Naive B cell (primary cell): ENCODE results near the gene TNK1. TPM values are rescaled to one million over a fixed set of nuclear protein-coding genes. Genes with fewer than 3 reads are reported as not detected.
A peak's percentile ranks its signal among the peaks of the same experiment; 100 is the strongest.
"Not testable (repeated sequence)": the region's sequence is repeated elsewhere in the genome, so short reads cannot be mapped to it uniquely, and the experiment has no call there.

Experiments
- ATAC-seq, 2 donors: fragments of 150-1000 bp; cut with Tn5 transposase; 2 replicates each; pipeline ENCODE4 v1.10.0; 2021; ENCODE audit warnings: low read depth in 2 of 2, mild to moderate bottlenecking in 2 of 2, moderate library complexity in 2 of 2
- DNase-seq: peaks from one replicate; pipeline ENCODE4 v3.0.0; 2022
- H3K27ac Mint-ChIP-seq, 6 donors: one replicate each; pipeline ENCODE4 v1.8.0; 2020 to 2022; ENCODE audit warnings: mild to moderate bottlenecking in 6 of 6, mixed read lengths in 6 of 6, moderate library complexity in 5 of 6, inconsistent platforms in 2 of 6
- H3K27me3 Mint-ChIP-seq, 3 donors: one replicate each; pipeline ENCODE4 v1.8.0; 2021 to 2022; ENCODE audit warnings: mixed read lengths in 3 of 3, mild to moderate bottlenecking in 1 of 3
- H3K36me3 Mint-ChIP-seq, 2 donors: one replicate each; pipeline ENCODE4 v1.8.0; 2020 to 2022; ENCODE audit warnings: mixed read lengths in 2 of 2, inconsistent platforms in 1 of 2, mild to moderate bottlenecking in 1 of 2
- H3K4me1 Mint-ChIP-seq, 3 donors: one replicate each; pipeline ENCODE4 v1.8.0; 2020 to 2022; ENCODE audit warnings: mixed read lengths in 3 of 3, inconsistent platforms in 1 of 3, mild to moderate bottlenecking in 1 of 3, moderate library complexity in 1 of 3
- H3K4me3 Mint-ChIP-seq, 8 donors: one replicate each; pipeline ENCODE4 v1.8.0; 2020 to 2022; ENCODE audit warnings: mild to moderate bottlenecking in 8 of 8, mixed read lengths in 8 of 8, moderate library complexity in 8 of 8, inconsistent platforms in 2 of 8
- H3K9me3 Mint-ChIP-seq, 7 donors: one replicate each; pipeline ENCODE4 v1.8.0; 2020 to 2022; ENCODE audit warnings: mixed read lengths in 7 of 7, mild to moderate bottlenecking in 5 of 7, inconsistent platforms in 2 of 7, moderate library complexity in 1 of 7
- polyA plus RNA-seq, 6 donors: library from polyadenylated mRNA; unstranded; fragments of 300-500 nt; fragmentation: Illumina TruSeq; gene quantifications; one replicate each; pipeline ENCODE4 v1.2.3, GENCODE V29; 2021; ENCODE audit warnings: low read depth in 6 of 6

Gene TNK1
- polyA plus RNA-seq, 6 donors from 2014 or later, result 1.2 to 4.2 (median 2.5) TPM

- no peaks in the 10 kb centered on the region for H3K9me3 Mint-ChIP-seq
- peak overlapping the region in 2 of 8 donors; percentile 6 to 25 for H3K4me3 Mint-ChIP-seq
- peaks cover 0 to 3% (median 0%) of the 10 kb centered on the region in 3 donors for H3K4me1 Mint-ChIP-seq
- ATAC-seq, result no peak
- no peak overlapping the region for H3K27ac Mint-ChIP-seq
- DNase-seq, result no peak
- H3K27me3 Mint-ChIP-seq, result peaks cover 3 to 29% (median 8%) of the 10 kb centered on the region in 3 donors
- H3K36me3 Mint-ChIP-seq, result no peaks in the 10 kb centered on the region
Observed at GRCh38 chr17:7361906-7362305, 19.0 kb upstream of the TNK1 start.

- no peak for ATAC-seq
- DNase-seq, result no peak
- no peaks in the 10 kb centered on the region for H3K9me3 Mint-ChIP-seq
- H3K36me3 Mint-ChIP-seq, result no peaks in the 10 kb centered on the region
- H3K27ac Mint-ChIP-seq, result no peak overlapping the region
- peaks cover 0 to 3% (median 2%) of the 10 kb centered on the region in 3 donors for H3K4me1 Mint-ChIP-seq
- H3K4me3 Mint-ChIP-seq, result no peak overlapping the region
- H3K27me3 Mint-ChIP-seq, result peaks cover 3 to 29% (median 8%) of the 10 kb centered on the region in 3 donors
Observed at GRCh38 chr17:7363311-7363710, 17.6 kb upstream of the TNK1 start.

- not testable (repeated sequence) for H3K4me1 Mint-ChIP-seq, H3K9me3 Mint-ChIP-seq, H3K27ac Mint-ChIP-seq
Observed at GRCh38 chr17:7365963-7366362, 14.9 kb upstream of the TNK1 start.

GRCh38 chr17:7367083-7367482 is 13.8 kb upstream of the TNK1 start:
- H3K4me1 Mint-ChIP-seq, result peaks cover 2 to 8% (median 3%) of the 10 kb centered on the region in 3 donors
- H3K27me3 Mint-ChIP-seq, result peaks cover 0 to 37% (median 27%) of the 10 kb centered on the region in 3 donors
- H3K36me3 Mint-ChIP-seq, result no peaks in the 10 kb centered on the region
- no peak overlapping the region for H3K4me3 Mint-ChIP-seq
- no peaks in the 10 kb centered on the region for H3K9me3 Mint-ChIP-seq
- ATAC-seq (no peak), DNase-seq (no peak)
- no peak overlapping the region for H3K27ac Mint-ChIP-seq

More at GRCh38 chr17:7365963-7366362, 14.9 kb upstream of the TNK1 start:
- not testable (repeated sequence) for DNase-seq, ATAC-seq, H3K4me3 Mint-ChIP-seq, H3K36me3 Mint-ChIP-seq
- H3K27me3 Mint-ChIP-seq, result peaks cover 0 to 42% (median 26%) of the 10 kb centered on the region in 3 donors

GRCh38 chr17:7367918-7368598 is 12.8 kb upstream of the TNK1 start:
- no peaks in the 10 kb centered on the region for H3K36me3 Mint-ChIP-seq

GRCh38 chr17:7368599-7368994 is 12.3 kb upstream of the TNK1 start:
- ATAC-seq, H3K4me1 Mint-ChIP-seq, H3K27ac Mint-ChIP-seq, H3K9me3 Mint-ChIP-seq, DNase-seq, H3K36me3 Mint-ChIP-seq: not testable (repeated sequence)
- Mint-ChIP-seq H3K27me3 (peaks cover 0 to 38% (median 27%) of the 10 kb centered on the region in 3 donors), H3K4me3 (peak overlapping the region in 1 of 8 donors; percentile 60)

More at GRCh38 chr17:7367918-7368598, 12.8 kb upstream of the TNK1 start:
- H3K4me1 Mint-ChIP-seq, result peaks cover 2 to 8% (median 3%) of the 10 kb centered on the region in 3 donors
- H3K9me3 Mint-ChIP-seq, result no peaks in the 10 kb centered on the region
- peaks cover 0 to 38% (median 27%) of the 10 kb centered on the region in 3 donors for H3K27me3 Mint-ChIP-seq
- no peak overlapping the region for H3K4me3 Mint-ChIP-seq
- no peak for ATAC-seq
- DNase-seq, result no peak
- no peak overlapping the region for H3K27ac Mint-ChIP-seq

GRCh38 chr17:7369825-7370224 is 11.1 kb upstream of the TNK1 start:
- Mint-ChIP-seq H3K27me3 (peaks cover 0 to 38% (median 27%) of the 10 kb centered on the region in 3 donors), H3K36me3 (no peaks in the 10 kb centered on the region), H3K27ac (no peak overlapping the region), H3K9me3 (no peaks in the 10 kb centered on the region), H3K4me3 (no peak overlapping the region), H3K4me1 (peaks cover 2 to 8% (median 3%) of the 10 kb centered on the region in 3 donors)
- DNase-seq (no peak), ATAC-seq (no peak)

- H3K4me3 Mint-ChIP-seq, result no peak overlapping the region
- ATAC-seq (no peak), DNase-seq (no peak)
- H3K4me1 Mint-ChIP-seq, result peaks cover 0 to 8% (median 2%) of the 10 kb centered on the region in 3 donors
- no peak overlapping the region for H3K27ac Mint-ChIP-seq
- no peaks in the 10 kb centered on the region for H3K9me3 Mint-ChIP-seq
- H3K36me3 Mint-ChIP-seq, result no peaks in the 10 kb centered on the region
- peaks cover 0 to 29% (median 19%) of the 10 kb centered on the region in 3 donors for H3K27me3 Mint-ChIP-seq
Observed at GRCh38 chr17:7370853-7371252, 10.0 kb upstream of the TNK1 start.

- Mint-ChIP-seq H3K4me3 (no peak overlapping the region), H3K27ac (no peak overlapping the region), H3K4me1 (no peaks in the 10 kb centered on the region), H3K9me3 (peaks cover 0 to 5% (median 4%) of the 10 kb centered on the region in 7 donors), H3K27me3 (peaks cover 10 to 42% (median 28%) of the 10 kb centered on the region in 3 donors), H3K36me3 (peaks cover 3 to 6% of the 10 kb centered on the region in 2 donors)
- DNase-seq (no peak), ATAC-seq (no peak)
Observed at GRCh38 chr17:7374353-7374752, 6.5 kb upstream of the TNK1 start.

- peaks cover 38 to 55% (median 45%) of the 10 kb centered on the region in 3 donors for H3K27me3 Mint-ChIP-seq
- no peak overlapping the region for H3K27ac Mint-ChIP-seq
- no peak overlapping the region for H3K4me3 Mint-ChIP-seq
- peaks cover 3 to 8% of the 10 kb centered on the region in 2 donors for H3K36me3 Mint-ChIP-seq
- ATAC-seq, result no peak
- no peak for DNase-seq
- peaks cover 0 to 6% (median 5%) of the 10 kb centered on the region in 7 donors for H3K9me3 Mint-ChIP-seq
- H3K4me1 Mint-ChIP-seq, result peaks cover 5 to 10% (median 7%) of the 10 kb centered on the region in 3 donors
Observed at GRCh38 chr17:7379134-7379533, 1.8 kb upstream of the TNK1 start.

GRCh38 chr17:7380321-7380720 is 568 bp upstream of the TNK1 start:
- DNase-seq (no peak), ATAC-seq (no peak)
- H3K36me3 Mint-ChIP-seq, result peaks cover 3 to 8% of the 10 kb centered on the region in 2 donors
- H3K27me3 Mint-ChIP-seq, result peaks cover 38 to 55% (median 45%) of the 10 kb centered on the region in 3 donors
- H3K4me3 Mint-ChIP-seq, result peak overlapping the region in 2 of 8 donors; percentile 9 to 10
- H3K27ac Mint-ChIP-seq, result no peak overlapping the region
- H3K9me3 Mint-ChIP-seq, result peaks cover 0 to 6% (median 5%) of the 10 kb centered on the region in 7 donors
- peaks cover 11 to 16% (median 15%) of the 10 kb centered on the region in 3 donors for H3K4me1 Mint-ChIP-seq

- peaks cover 0 to 6% (median 5%) of the 10 kb centered on the region in 7 donors for H3K9me3 Mint-ChIP-seq
- peaks cover 14 to 16% (median 15%) of the 10 kb centered on the region in 3 donors for H3K4me1 Mint-ChIP-seq
- peaks cover 33 to 46% (median 40%) of the 10 kb centered on the region in 3 donors for H3K27me3 Mint-ChIP-seq
- no peak overlapping the region for H3K27ac Mint-ChIP-seq
- peak overlapping the region in 4 of 8 donors; percentile 30 to 74 (median 62) for H3K4me3 Mint-ChIP-seq
- DNase-seq (no peak), ATAC-seq (no peak)
- H3K36me3 Mint-ChIP-seq, result peaks cover 3 to 8% of the 10 kb centered on the region in 2 donors
Observed at GRCh38 chr17:7382901-7383300, 2.0 kb downstream of the TNK1 start.

- ATAC-seq, result no peak
- no peak for DNase-seq
- peaks cover 33 to 42% (median 40%) of the 10 kb centered on the region in 3 donors for H3K27me3 Mint-ChIP-seq
- H3K36me3 Mint-ChIP-seq, result peaks cover 3 to 8% of the 10 kb centered on the region in 2 donors
- peak overlapping the region; percentile 9 to 76 (median 56) for H3K4me3 Mint-ChIP-seq
- H3K9me3 Mint-ChIP-seq, result peaks cover 0 to 6% (median 5%) of the 10 kb centered on the region in 7 donors
- peaks cover 14 to 16% (median 15%) of the 10 kb centered on the region in 3 donors for H3K4me1 Mint-ChIP-seq
- no peak overlapping the region for H3K27ac Mint-ChIP-seq
Observed at GRCh38 chr17:7383371-7383741, 2.5 kb downstream of the TNK1 start.
